Activated CD8-positive, alpha-beta memory T cell treated with anti-CD3 and anti-CD28 coated beads for 24 hours (primary cell): ENCODE results near the gene INPP5E.
A peak's percentile ranks its signal among the peaks of the same experiment; 100 is the strongest.

Source experiments
- DNase-seq: peaks from one replicate; pipeline ENCODE4 v3.0.0-alpha.2; 2020

Gene INPP5E

GRCh38 chr9:136447173-136447778, 7.6 kb upstream of the INPP5E start:
- DNase-seq: no peak

- no peak for DNase-seq
Measured at GRCh38 chr9:136445799-136446198, 6.2 kb upstream of the INPP5E start.

- no peak for DNase-seq
Measured at GRCh38 chr9:136444102-136444501, 4.5 kb upstream of the INPP5E start.

GRCh38 chr9:136443687-136444086, 4.0 kb upstream of the INPP5E start:
- DNase-seq: no peak

GRCh38 chr9:136443087-136443486, 3.4 kb upstream of the INPP5E start:
- no peak for DNase-seq

- DNase-seq: no peak
Measured at GRCh38 chr9:136442265-136442664, 2.6 kb upstream of the INPP5E start.

GRCh38 chr9:136441681-136442245, 2.1 kb upstream of the INPP5E start:
- DNase-seq: no peak

- DNase-seq: no peak
Measured at GRCh38 chr9:136441191-136441680, 1.6 kb upstream of the INPP5E start.

- peak; percentile 86 for DNase-seq
Measured at GRCh38 chr9:136438548-136439480, 831 bp downstream of the INPP5E start.

GRCh38 chr9:136437839-136438547, 1.7 kb downstream of the INPP5E start:
- DNase-seq: no peak

GRCh38 chr9:136437430-136437829, 2.2 kb downstream of the INPP5E start:
- DNase-seq: no peak

- DNase-seq: no peak
Measured at GRCh38 chr9:136436055-136436634, 3.5 kb downstream of the INPP5E start.

- DNase-seq: no peak
Measured at GRCh38 chr9:136434580-136435169, 5.0 kb downstream of the INPP5E start.

GRCh38 chr9:136433849-136434579, 5.6 kb downstream of the INPP5E start:
- DNase-seq: no peak

GRCh38 chr9:136433043-136433715, 6.5 kb downstream of the INPP5E start:
- no peak for DNase-seq

- DNase-seq: no peak
Measured at GRCh38 chr9:136432591-136432990, 7.1 kb downstream of the INPP5E start.

GRCh38 chr9:136431782-136432350, 7.8 kb downstream of the INPP5E start:
- no peak for DNase-seq

GRCh38 chr9:136430588-136431234, 8.9 kb downstream of the INPP5E start:
- no peak for DNase-seq

- DNase-seq: no peak
Measured at GRCh38 chr9:136429683-136430491, 9.8 kb downstream of the INPP5E start.
